NCI-H1092 (cell line): Measurements from ENCODE around the gene CRIP3.
A peak's percentile ranks its signal among the peaks of the same experiment; 100 is the strongest.
"Not testable (repeated sequence)": the region's sequence is repeated elsewhere in the genome, so short reads cannot be mapped to it uniquely, and the experiment has no call there.

Experiments
- DNase-seq: peaks from one replicate; lab custom pipeline; 2025; lab: John Stamatoyannopoulos, UW

Gene CRIP3

DNA sequence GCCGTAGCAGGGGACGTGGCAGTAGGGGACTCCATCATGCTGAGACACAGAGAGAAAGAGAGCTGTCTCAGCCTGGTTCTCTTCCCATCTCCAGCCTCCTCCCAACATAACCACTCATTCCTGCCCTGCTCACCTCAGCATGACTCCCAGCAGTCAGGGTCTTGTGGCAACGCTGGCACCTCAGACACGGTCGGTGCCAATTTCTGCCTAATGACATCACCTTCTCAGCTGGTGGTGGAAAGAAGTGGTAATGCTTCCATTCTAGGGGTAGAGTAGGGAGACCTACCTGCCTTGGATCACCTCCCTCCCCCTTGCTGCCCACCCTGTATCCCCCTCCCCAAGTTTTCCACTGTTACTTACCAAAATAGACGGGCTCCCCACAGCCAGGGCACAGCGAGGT, 2.5 kb downstream of the CRIP3 start:
- DNase-seq: no peak

DNA sequence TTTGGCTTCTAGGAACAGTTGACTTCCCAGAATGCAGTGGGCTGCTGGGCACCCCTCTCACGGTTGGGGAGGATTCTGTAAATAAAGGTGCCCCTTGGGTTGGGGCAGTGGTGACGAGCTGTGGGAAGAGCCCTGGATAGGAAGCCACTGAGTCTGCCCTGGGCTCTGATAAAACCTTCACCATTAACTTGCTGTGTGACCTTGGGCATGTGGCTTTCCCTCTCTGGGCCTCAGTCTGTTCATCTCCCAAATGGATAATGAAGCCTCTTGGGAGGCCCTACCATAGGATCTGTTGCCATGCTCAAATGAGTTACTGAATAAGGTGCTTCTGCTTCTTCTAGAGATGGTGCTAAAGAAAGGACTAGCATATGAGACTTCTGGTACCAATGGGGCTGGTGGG, 3.7 kb downstream of the CRIP3 start:
- DNase-seq: no peak

DNA sequence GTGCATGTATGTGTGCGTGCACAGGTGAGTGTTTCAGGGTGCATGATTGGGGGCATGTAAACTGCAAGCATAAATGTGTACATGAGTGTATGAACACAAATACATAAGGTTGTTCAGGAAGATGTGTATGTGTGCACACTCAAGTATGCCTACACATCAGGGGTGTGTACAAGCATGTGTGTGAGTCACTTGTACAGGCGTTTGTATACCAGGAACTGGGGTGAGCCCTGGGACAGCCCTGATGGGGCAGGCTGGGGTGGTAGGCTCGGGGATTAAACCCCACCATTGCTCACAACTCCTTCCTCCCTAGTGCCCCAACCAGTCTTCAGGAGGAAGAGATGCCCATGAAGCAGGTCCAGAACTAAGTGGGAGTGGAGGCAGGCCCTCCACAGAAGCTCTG, 4.3 kb downstream of the CRIP3 start:
- no peak for DNase-seq

DNA sequence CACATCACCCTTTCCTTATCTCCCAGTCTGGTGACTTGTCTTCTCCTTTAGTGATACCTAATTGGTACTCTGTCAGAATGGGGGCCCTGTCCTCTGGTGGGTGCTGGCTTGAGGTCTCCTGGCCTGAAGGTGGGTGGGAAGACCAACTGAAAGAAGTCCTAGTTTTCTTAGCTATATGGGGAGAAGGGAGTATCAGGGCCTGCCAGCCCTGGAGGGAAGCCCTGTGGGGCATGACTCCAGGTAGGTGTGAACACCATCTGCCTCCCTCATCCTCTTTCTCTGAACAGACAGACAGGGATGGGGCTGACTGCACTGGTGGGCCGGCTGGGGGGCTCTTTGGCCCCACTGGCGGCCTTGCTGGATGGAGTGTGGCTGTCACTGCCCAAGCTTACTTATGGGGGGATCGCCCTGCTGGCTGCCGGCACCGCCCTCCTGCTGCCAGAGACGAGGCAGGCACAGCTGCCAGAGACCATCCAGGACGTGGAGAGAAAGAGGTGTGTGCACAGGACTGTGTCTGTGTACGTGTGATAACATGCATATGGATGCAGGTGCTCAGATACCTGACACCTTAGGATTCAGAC, 4.8 kb downstream of the CRIP3 start:
- DNase-seq: no peak

DNA sequence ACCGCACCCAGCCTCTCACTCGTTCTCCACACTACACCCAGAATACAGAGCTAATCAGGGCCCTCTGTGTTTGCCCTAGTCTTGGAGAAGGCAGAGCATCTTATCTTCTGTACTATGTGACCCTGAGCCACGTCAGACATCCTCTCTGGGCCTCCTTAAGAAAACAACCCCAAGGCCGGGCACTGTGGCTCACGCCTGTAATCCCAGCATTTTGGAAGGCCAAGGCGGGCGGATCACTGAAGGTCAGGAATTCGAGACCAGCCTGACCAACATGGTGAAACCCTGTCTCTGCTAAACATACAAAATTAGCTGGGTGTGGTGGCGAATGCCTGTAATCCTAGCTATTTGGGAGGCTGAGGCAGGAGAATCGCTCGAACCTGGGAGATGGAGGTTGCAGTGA, 5.6 kb downstream of the CRIP3 start:
- not testable (repeated sequence) for DNase-seq

DNA sequence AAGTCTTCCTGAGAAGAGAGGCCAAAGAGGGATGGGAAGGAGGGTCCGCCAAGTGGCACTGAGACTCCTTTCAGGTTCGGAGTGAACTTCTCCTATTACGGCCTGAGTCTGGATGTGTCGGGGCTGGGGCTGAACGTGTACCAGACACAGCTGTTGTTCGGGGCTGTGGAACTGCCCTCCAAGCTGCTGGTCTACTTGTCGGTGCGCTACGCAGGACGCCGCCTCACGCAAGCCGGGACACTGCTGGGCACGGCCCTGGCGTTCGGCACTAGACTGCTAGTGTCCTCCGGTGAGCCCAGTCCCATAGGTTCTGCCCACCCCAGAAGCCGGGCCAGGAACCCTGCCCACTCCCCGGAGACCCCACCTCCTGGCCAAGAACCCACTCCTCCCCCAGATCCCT, 6.5 kb downstream of the CRIP3 start:
- DNase-seq: no peak

DNA sequence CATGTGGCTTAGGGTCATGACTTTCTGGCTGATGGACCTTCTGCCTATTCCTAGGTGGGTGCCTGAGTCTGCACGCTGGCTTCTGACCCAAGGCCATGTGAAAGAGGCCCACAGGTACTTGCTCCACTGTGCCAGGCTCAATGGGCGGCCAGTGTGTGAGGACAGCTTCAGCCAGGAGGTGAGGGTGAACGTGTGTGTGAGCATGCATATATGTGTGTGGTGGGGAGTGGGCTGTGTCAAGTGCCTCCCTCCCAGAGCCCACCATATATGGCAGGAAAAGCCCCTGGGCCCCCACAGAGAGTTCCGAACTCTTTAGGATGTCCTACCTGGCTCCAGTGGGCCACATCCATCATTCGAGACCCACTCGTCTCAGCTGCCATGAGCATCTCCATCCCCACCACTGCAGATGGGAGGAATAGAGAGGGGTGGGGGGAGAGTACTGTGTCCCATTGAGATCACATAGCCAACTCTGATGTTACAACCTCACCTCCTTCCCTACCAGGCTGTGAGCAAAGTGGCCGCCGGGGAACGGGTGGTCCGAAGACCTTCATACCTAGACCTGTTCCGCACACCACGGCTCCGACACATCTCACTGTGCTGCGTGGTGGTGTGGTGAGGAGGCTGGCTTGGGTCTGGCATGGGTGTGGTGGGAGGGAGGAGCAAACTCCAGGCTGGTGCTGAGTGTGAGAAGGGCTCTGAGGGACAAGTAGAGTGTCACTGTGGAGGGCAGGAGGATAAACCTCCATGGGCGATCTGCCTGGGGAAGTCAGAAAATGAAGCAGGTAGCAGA, 7.3 kb downstream of the CRIP3 start:
- no peak for DNase-seq

DNA sequence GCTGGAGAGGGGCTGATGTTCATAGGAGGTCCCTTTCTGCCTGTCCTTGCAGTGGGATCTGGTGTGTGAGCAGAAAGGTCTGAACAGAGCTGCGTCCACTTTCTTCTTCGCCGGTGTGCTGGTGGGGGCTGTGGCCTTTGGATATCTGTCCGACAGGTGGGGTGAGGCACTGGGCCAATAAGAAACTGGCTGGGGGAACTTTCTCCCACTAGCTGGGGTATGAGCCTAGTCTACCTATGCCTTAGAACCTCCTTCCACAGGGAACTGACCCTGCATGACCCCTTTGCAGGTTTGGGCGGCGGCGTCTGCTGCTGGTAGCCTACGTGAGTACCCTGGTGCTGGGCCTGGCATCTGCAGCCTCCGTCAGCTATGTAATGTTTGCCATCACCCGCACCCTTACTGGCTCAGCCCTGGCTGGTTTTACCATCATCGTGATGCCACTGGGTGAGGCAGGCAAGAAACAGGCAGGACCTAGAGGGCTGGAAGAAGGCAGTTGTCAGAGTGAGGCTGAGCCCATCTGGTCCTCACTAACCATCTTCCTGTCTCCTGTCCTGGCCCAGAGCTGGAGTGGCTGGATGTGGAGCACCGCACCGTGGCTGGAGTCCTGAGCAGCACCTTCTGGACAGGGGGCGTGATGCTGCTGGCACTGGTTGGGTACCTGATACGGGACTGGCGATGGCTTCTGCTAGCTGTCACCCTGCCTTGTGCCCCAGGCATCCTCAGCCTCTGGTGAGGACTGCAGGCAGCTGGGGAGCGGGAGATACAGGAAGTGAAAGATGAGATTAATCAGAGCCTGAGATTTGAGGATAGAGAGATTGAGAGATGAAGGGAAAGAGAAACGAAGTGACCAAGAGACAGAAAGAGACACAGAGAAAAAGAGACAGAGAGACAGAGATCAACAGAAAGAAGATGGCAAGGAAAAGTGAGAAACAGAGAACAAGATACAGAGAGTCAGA, 9.0 kb downstream of the CRIP3 start:
- DNase-seq: no peak

DNA sequence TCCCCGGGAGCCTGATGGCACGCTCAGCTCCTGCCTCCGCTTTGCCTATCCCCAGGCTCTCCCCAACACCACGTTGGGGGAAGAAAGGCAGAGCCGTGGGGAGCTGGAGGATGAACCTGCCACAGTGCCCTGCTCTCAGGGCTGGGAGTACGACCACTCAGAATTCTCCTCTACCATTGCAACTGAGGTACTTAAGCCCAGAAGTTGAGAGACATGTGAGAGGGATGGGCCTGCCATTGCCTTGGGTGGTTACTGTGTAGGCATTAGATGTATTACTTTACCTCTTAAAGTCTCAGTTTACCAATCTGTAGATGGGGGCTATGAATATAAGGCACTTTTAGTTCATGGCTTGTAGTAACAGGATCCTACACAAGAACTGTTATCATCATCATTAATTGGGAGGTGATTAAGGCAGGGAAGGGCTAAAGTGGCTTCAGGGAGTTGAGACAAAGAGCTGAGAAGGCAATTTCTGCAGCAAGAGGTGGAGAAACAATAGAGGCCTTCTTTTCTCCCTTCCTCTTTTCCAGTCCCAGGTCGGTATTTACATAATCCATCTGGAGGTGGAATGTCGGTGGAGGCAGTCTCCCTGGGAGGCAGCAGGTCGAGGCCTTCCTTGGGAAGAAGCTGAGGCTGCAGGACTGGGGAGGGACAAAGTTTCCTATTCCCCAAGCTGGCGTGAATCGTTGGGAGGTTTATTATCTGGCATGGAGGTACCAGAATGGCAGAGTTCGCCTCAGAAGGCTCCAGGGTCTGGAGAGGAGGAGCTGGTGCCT, 9.9 kb downstream of the CRIP3 start:
- DNase-seq: no peak

DNA sequence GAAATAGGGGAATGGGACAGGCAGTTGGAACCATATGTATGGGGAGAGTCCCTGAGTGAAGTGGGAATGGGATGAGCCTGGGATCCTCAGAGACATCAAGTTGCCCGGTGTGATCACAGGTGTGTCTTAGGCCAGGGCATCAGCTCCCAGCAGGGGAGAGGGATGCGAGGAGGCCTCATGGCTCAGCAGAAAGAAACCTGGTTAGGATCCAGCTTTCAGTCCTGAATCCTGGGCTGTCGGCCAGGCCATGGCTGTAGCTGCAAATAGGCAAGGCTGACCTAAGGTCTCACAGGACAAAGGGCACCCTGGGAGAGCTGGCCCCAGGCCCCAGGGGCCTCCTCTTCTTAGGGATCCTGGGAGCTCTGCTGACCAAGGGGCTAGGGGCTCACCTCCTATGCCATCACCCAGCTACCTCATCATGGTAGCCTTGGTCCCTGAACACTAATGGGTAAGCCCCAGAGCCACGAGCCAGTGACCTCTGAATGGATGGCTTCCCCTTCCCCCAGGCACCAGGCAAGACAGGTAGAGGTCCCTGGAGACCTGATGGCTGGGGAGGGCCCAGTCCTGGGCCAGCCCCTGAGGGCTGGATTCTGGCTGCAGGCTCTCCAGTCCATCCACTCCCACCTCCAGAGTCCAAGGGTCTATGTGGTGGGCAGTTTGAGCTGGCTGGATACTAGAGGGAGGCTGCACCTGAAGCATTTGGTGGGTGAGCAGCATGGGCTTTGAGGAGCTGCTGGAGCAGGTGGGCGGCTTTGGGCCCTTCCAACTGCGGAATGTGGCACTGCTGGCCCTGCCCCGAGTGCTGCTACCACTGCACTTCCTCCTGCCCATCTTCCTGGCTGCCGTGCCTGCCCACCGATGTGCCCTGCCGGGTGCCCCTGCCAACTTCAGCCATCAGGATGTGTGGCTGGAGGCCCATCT, 10.7 kb downstream of the CRIP3 start, which contains the start of gene SLC22A7:
TSS of gene SLC22A7 (plus strand) at position 617 of the 921 bp plus-strand sequence. CDS start at position 716, 99 bp downstream.
- DNase-seq: peak; percentile 18

DNA sequence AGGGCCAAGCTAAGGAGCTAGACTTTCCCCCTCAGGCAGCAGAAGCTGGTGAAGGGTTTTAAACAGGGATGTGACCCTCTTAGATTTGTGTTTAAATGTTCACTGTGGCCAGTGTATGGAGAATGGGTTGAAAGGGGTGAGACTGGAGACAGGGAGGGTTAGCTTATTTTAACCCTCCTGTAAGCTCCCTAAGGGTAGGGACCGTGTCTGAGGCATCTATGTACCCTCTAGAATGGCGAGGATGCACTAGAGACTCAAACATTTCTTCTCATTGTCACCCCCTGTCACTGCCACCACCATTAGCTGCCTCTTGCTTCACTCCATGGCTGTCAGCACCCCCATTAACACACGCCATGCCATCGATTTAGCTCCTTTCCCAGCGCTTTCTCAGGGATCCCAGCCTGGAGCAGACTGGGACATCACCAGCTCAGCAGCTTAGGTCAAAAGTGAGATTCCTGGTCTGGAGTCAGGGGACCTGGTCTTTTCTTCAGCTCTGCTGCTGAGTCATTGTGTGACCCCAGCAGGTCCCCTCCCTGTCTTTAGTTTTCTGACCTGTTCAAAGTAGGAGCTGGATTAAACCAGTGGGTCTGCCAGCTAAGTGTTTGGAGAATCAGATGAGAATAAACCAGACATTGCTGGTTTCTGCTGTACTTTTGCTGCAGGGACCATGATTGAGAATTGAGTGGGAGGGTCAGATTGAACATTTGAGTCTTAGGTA, 11.7 kb downstream of the CRIP3 start:
- DNase-seq: no peak

DNA sequence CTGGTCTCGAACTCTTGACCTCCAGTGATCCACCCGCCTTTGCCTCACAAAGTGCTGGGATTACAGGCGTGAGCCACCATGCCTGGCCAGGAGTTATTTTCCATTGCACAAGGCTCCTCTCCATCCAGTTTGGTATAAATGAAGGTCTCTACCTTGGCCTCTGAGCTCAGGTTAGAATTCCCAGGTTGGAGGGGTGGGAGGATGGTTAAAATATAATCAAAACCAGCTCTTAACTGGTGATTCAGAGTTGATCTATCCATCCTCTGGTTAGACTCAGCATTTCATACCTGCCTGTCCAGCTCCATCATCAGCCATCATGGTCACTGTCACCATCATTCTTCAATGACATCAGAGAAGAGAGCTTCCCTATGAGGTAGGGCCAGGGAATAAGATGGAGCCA, 13.2 kb downstream of the CRIP3 start:
- no peak for DNase-seq

DNA sequence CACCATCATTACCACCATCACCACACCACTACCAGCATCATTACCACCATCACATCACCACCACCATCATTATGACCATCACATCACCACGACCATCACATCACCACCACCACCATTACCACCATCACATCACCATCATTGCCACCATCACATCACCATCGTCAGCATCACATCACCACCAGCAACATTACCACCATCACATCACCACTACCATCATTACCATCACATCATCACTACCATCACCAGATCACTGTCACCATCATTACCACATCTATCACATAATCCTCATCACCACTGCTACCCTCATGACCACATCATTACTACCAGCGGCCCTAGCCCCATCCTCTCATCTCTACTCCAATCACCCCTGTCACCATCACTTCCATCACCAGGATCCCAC, 14.1 kb downstream of the CRIP3 start:
- no peak for DNase-seq

DNA sequence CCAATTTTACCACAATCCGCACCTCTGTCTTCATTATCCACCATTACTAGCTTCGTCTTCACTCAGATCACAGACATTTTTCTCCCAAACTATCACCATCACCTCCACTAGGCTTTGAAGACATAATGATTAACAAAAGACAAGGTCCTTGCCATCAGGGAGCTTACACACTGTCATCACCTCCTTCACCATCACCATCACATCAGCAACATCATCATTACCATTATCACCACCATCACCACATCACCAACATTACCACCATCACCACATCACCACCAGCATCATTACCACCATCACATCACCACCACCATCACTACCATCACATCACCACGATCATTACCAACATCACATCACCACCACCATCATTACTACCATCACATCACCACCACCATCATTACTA, 14.9 kb downstream of the CRIP3 start:
- no peak for DNase-seq

DNA sequence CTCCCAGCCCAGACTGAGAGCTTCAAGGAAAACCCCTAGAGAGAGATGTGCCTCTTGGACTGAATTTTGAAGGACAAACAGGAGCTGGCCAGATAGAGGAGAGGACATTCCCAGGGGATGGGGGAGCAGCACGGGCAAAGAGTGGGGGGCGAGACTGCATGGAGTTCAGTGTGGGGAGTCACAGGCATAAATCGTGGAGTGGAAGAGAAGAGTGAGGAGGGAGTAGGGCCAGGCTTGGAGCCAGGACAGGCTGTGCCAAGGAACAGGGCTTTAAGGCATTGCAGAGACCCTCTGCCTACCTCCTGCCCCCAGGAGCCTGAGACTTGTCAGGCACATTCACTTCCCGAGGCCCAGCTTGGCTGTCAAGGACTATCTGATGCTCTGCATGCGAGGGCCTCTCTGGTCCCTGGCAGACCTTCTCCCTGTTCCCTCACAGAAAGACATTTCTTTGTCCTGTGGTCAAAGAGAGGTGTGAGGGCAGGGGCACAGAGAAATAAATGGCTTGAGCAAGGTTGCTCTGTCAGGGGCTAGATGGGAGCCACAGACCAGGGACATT, 15.8 kb downstream of the CRIP3 start:
- no peak for DNase-seq

DNA sequence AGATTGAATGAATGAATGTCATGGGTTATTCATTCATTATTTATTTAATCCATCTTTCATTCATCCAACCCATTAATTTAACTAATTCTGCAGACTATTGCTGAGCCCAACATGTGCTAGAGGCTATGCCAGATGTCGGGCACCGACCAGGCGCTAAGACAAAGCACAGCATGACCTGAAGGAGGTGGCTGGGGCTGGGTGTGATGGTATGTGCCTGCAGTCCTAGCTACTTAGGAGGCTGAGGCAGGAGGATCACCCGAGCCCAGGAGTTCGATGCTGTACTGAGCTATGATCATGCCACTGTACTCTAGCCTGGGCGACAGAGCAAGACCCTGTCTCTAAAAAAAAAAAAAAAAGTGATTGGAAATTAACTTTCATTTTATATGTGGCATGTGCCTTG, 16.3 kb downstream of the CRIP3 start:
- no peak for DNase-seq

DNA sequence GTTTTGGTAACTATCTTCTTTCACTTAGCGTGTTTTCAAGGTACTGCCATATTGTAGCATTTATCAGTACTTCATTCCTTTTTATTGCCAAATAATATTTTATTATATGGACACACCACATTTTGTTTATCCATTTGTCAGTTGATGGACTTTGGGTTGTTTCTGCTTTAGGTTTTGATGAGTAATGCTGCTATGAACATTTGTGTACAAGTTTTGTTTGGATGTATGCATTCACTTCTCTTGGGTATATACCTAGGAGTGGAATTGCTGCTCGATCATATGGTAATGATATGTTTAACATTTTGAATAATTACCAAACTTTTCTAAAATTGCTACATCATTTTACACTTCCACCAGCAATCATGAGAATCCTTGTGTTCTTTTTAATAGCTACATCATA, 16.9 kb downstream of the CRIP3 start:
- DNase-seq: no peak

DNA sequence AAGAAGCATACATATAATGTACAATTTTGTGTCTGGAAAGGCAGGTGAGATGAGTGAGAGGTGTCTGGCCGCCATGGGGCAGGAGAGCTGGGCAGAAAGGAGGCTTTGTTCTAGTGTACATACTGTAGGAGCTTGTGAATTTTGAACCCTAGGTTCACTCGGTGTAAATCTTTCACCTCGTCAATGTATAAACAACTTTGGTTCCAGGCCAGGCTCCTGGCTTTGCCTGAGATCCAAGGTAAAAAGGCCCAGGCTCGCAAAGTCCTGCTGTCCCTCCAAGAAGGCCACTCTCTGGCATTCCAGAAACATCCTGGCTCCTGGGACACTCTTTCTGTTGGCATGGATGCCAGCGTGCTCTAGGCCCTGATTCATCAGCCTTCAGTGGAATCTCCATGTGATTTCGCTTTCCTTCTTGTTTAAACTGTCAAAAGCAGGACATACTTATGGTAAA, 17.7 kb downstream of the CRIP3 start:
- no peak for DNase-seq

DNA sequence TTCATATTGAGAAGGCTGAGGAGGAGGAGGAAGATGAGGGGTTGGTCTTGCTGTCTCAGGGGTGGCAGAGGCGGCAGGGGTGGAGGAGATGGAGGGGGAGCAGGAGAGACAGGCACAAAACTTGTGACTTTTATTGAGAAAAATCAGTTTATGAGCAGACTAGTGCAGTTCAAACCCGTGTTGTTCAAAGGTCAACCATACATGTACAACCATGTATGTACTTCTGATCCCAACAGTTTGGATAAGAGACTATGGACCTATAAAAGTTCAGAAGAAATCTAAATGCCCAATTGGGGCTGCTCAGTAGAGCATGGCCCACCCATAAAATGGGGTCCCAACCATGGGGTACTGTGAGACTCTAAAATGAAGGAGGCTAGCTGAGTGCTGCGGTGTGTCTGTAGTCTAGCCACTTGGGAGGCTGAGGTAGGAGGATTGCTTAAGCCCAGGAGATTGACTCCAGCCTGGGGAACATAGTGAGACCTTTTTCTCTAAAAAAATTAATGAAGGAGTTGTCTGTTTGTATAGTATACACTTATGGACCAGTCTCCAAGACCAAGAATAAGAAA, 18.2 kb downstream of the CRIP3 start:
- no peak for DNase-seq
